Stimulated activated naive CD8-positive, alpha-beta T cell treated with anti-CD3 and anti-CD28 coated beads, Interleukin-15, amount 100 ng/mL, for 72 hours (primary cell): ENCODE measurements around the gene APOA1.

Experiments used
- ATAC-seq: fragments of 150-1000 bp; cut with Tn5 transposase; 2 replicates; pipeline ENCODE4 v1.10.0; 2021; ENCODE audit warnings: mild to moderate bottlenecking, moderate library complexity
- DNase-seq, 2 donors: peaks; one replicate each; pipeline ENCODE4 v3.0.0; 2021 to 2022
- H3K27ac Mint-ChIP-seq, 2 donors: one replicate each; pipeline ENCODE4 v1.8.0; 2022; ENCODE audit warnings: mild to moderate bottlenecking in 2 of 2, mixed read lengths in 2 of 2, moderate library complexity in 2 of 2
- H3K27me3 Mint-ChIP-seq: one replicate; pipeline ENCODE4 v1.8.0; 2022; ENCODE audit warnings: mixed read lengths
- H3K4me1 Mint-ChIP-seq: one replicate; pipeline ENCODE4 v1.8.0; 2022; ENCODE audit warnings: mild to moderate bottlenecking, mixed read lengths
- H3K4me3 Mint-ChIP-seq, 2 donors: one replicate each; pipeline ENCODE4 v1.8.0; 2022; ENCODE audit warnings: mild to moderate bottlenecking in 2 of 2, mixed read lengths in 2 of 2, moderate library complexity in 1 of 2
- H3K9me3 Mint-ChIP-seq, 2 donors: one replicate each; pipeline ENCODE4 v1.8.0; 2022; ENCODE audit warnings: mixed read lengths in 2 of 2

Gene APOA1

GRCh38 chr11:116792869-116793771, 44.3 kb downstream of the APOA1 start:
- H3K9me3 Mint-ChIP-seq: no peaks in the 10 kb centered on the region
- no peak overlapping the region for H3K27ac Mint-ChIP-seq
- peaks cover 17% of the 10 kb centered on the region for H3K27me3 Mint-ChIP-seq

DNA sequence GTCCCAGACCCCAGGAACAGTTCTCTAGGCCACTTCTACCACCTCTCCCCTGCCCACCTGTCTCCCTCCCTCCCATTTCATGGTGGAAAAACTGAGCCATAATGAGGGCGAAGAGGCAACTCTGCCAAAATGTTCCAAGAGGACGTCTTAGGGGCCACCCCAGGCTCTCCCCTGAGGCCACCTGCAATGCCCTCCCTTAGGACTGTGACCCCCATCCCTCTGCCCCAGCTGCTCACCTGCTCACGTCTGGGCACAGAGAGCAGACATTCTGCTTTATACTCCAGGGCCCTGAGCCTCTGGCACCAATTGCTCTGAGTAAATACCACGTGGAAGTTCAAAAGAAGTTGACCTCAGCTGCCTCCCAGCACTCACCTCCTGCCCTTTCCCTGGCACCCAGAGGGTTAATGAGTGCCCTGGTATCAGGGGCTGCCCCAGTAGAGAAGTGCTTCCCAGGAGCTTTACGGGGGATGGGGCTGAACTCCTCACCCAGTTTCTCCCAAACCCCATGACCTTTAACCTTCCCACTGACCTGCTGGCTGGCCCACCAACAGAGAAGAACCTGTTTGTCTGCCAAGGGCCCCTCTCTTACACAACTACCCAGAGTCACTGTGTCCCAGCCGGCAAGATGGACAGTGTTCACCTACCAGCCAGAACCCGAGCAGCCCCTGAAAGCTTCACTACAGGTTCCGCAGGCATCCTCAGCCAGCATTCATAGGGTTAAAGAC, 45.1 kb downstream of the APOA1 start:
- ATAC-seq (no peak), DNase-seq (no peak)
- no peak overlapping the region for H3K27ac Mint-ChIP-seq
- peaks cover 17% of the 10 kb centered on the region for H3K27me3 Mint-ChIP-seq
- H3K9me3 Mint-ChIP-seq: no peaks in the 10 kb centered on the region
- H3K4me3 Mint-ChIP-seq: no peak overlapping the region
- H3K4me1 Mint-ChIP-seq: peaks cover 21% of the 10 kb centered on the region

More at GRCh38 chr11:116792869-116793771, 44.3 kb downstream of the APOA1 start:
- no peak for ATAC-seq
- Mint-ChIP-seq H3K4me1 (peaks cover 20% of the 10 kb centered on the region), H3K4me3 (no peak overlapping the region)
- DNase-seq: no peak

GRCh38 chr11:116791813-116792143, 45.6 kb downstream of the APOA1 start, which contains the start of gene APOA5:
APOA5 (minus strand) TSS chr11:116791879; CDS start chr11:116791860, 19 bp downstream.
- Mint-ChIP-seq H3K4me1 (peaks cover 27% of the 10 kb centered on the region), H3K27ac (peak within 1 kb of the TSS in 1 of 2 donors; percentile 60), H3K4me3 (peak within 1 kb of the TSS in 1 of 2 donors; percentile 63), H3K9me3 (no peaks in the 10 kb centered on the region), H3K27me3 (peaks cover 17% of the 10 kb centered on the region)
- no peak for ATAC-seq
- DNase-seq: no peak

DNA sequence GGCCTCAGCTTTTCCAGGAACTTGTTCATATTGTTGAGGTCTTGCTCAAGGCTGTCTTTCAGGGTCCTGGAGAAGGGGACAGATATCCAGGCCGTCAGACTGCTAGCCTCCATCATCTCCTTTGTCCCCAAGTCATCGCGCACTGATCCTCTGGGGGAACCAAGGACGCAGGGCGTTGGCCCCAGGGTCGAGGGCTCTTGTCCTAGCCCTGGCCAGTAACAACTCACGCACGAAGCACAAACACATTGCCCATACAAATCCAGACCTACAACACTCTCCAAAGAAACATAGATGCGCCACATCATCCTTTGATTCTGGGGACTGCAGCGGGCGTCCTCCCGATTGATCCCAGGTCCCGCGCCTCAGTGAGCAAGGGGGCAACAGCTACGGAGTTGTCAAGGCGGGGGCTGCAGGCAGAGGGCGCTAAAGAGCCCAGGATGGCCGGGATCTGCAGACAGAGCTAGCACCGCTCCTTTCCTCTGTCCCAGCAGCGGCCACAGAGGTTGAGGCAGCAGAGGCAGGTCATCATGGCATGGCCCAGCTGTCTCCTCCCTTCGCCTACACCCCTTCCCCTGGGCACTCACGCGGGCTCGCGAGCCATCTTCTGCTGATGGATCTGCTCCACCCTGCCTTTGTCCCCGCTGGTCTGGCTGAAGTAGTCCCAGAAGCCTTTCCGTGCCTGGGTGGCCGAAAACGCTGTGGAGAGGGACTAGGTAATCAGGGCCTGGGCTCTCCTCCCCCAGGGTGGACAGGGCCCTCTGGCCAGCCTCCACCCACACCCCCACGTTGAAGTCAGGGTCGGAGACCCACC, 46.2 kb downstream of the APOA1 start:
- Mint-ChIP-seq H3K27me3 (peaks cover 17% of the 10 kb centered on the region), H3K4me1 (peaks cover 32% of the 10 kb centered on the region), H3K9me3 (no peaks in the 10 kb centered on the region), H3K27ac (peak overlapping the region in 1 of 2 donors; percentile 60), H3K4me3 (peak overlapping the region in 1 of 2 donors; percentile 63)
- DNase-seq (peak; percentile 75 to 78), ATAC-seq (peak; percentile 71)

- Mint-ChIP-seq H3K27me3 (peaks cover 17% of the 10 kb centered on the region), H3K27ac (no peak overlapping the region), H3K4me3 (no peak overlapping the region), H3K4me1 (peaks cover 41% of the 10 kb centered on the region), H3K9me3 (no peaks in the 10 kb centered on the region)
- no peak for ATAC-seq
- no peak for DNase-seq
Observed at GRCh38 chr11:116790167-116791001, 47.0 kb downstream of the APOA1 start.

- Mint-ChIP-seq H3K9me3 (no peaks in the 10 kb centered on the region), H3K4me1 (peaks cover 55% of the 10 kb centered on the region), H3K4me3 (peak overlapping the region; percentile 78 to 84)
Observed at GRCh38 chr11:116788975-116789374, 48.4 kb downstream of the APOA1 start.

DNA sequence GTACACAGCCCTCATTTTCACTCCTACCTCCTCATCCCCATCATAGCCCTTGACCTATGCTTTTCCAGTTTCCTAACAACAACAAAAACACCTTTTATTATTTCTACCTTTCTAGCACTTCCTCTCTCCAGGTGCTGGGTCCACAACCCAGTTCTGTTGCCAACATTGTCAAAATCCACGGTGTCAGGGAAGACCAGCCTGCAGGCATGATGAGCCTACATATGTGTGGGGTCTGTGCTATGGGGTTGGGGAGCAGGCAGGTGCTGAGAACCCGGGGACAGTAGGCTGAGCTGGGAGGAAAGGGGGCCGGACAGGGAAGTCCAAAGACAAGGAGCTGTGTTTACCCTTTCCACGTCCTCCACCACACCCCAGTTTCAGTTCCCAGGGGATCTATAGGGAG, 48.9 kb downstream of the APOA1 start:
- Mint-ChIP-seq H3K27me3 (peaks cover 8% of the 10 kb centered on the region), H3K4me3 (peak overlapping the region; percentile 78 to 84), H3K4me1 (peaks cover 56% of the 10 kb centered on the region), H3K27ac (peak overlapping the region; percentile 28 to 89), H3K9me3 (no peaks in the 10 kb centered on the region)
- ATAC-seq (no peak), DNase-seq (no peak)

More at GRCh38 chr11:116788975-116789374, 48.4 kb downstream of the APOA1 start:
- ATAC-seq (no peak), DNase-seq (no peak)
- Mint-ChIP-seq H3K27me3 (peaks cover 8% of the 10 kb centered on the region), H3K27ac (no peak overlapping the region)

GRCh38 chr11:116787786-116788486, 49.5 kb downstream of the APOA1 start, which contains the start of gene ZPR1:
ZPR1 (minus strand) TSS chr11:116788023; CDS start chr11:116787990, 33 bp downstream.
- H3K27ac Mint-ChIP-seq: peak within 1 kb of the TSS; percentile 92 to 94
- H3K9me3 Mint-ChIP-seq: no peaks in the 10 kb centered on the region
- peaks cover 62% of the 10 kb centered on the region for H3K4me1 Mint-ChIP-seq
- DNase-seq: peak; percentile 76
- peaks cover 8% of the 10 kb centered on the region for H3K27me3 Mint-ChIP-seq
- ATAC-seq: peak; percentile 89
- H3K4me3 Mint-ChIP-seq: peak within 1 kb of the TSS; percentile 78 to 84

DNA sequence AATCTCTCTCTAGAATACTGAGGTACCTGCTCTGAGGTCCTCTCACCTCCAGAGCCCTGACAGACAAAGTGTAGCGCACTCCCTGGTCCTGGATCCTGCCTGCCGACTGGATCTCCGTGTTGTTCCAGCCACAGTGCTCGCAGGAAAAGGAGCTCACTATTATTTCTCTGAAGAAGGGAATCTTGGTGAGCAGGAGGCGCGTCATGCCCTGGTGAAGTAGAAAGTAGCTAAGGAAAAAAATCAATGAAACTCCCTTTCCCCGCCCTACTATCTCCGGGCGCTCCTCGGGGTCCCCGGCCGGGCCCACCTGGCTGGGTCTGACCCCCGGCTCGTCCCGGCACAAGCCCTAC, 50.0 kb downstream of the APOA1 start:
- no peaks in the 10 kb centered on the region for H3K9me3 Mint-ChIP-seq
- H3K4me1 Mint-ChIP-seq: peaks cover 67% of the 10 kb centered on the region
- ATAC-seq (peak; percentile 11), DNase-seq (no peak)
- H3K27me3 Mint-ChIP-seq: peaks cover 8% of the 10 kb centered on the region
- peak overlapping the region; percentile 92 to 94 for H3K27ac Mint-ChIP-seq
- H3K4me3 Mint-ChIP-seq: peak overlapping the region; percentile 78 to 84

DNA sequence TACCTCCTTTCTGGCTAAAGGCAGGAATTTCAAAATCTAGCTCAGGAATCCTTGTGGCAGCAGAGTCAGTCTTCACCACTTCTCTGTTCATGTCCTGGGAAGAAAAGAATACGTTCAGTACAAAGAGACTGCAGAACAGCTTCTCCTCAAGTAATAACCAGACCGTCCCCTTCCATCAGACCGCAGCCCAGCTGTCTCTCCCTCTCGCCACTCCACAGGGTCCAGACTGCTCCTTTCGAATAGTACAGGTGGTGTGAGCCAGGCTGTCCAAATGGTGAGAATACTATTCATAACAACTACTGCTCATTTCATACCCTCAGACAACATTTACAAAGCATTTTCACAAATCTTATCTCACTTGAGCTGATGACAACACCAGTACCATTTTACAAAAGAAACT, 50.5 kb downstream of the APOA1 start:
- Mint-ChIP-seq H3K27me3 (peaks cover 8% of the 10 kb centered on the region), H3K4me1 (peaks cover 72% of the 10 kb centered on the region), H3K27ac (peak overlapping the region; percentile 92 to 94), H3K4me3 (peak overlapping the region; percentile 78 to 84), H3K9me3 (no peaks in the 10 kb centered on the region)
- DNase-seq: no peak
- no peak for ATAC-seq

- ATAC-seq (no peak), DNase-seq (no peak)
- Mint-ChIP-seq H3K9me3 (no peaks in the 10 kb centered on the region), H3K27me3 (peaks cover 8% of the 10 kb centered on the region), H3K4me3 (peak overlapping the region; percentile 78 to 84), H3K4me1 (peaks cover 74% of the 10 kb centered on the region), H3K27ac (no peak overlapping the region)
Observed at GRCh38 chr11:116786326-116786725, 51.1 kb downstream of the APOA1 start.
